Measurements from ENCODE around the gene EBF3. TPM values are rescaled to one million over a fixed set of nuclear protein-coding genes. Genes with fewer than 3 reads are reported as not detected.

The EBF3 gene
- total RNA-seq, 2 donors from 2014 or later: 0.44 to 2.0 TPM

- peaks cover 2% of the 10 kb centered on the region for H3K4me1 Mint-ChIP-seq
- WGBS, 2 experiments (ENCODE audit: insufficient coverage in 1 of 2, insufficient read length in 1 of 2): 92 to 93% methylated on average over 10 to 16 of the region's 16 CpGs
Measured at GRCh38 chr10:129935102-129935866, 28.8 kb downstream of the EBF3 start.

GRCh38 chr10:129934196-129934925 is 29.7 kb downstream of the EBF3 start:
- WGBS, 2 experiments (ENCODE audit: insufficient coverage in 1 of 2, insufficient read length in 1 of 2): 91 to 95% methylated on average over 6 to 12 of the region's 12 CpGs
- TF ChIP-seq CTCF (conservative IDR thresholded peaks at IDR 0.05): no peak

More at GRCh38 chr10:129935102-129935866, 28.8 kb downstream of the EBF3 start:
- H3K27me3 ChIP-seq (ENCODE audit: control insufficient read depth, insufficient read depth, low read length, poor library complexity, severe bottlenecking): no peaks in the 10 kb centered on the region
- no peak for TF ChIP-seq CTCF (conservative IDR thresholded peaks at IDR 0.05)
- H3K4me3 Mint-ChIP-seq: no peak overlapping the region
- H3K27me3 Mint-ChIP-seq (ENCODE audit: insufficient read depth): peaks cover 10% of the 10 kb centered on the region
- H3K36me3 ChIP-seq (ENCODE audit: control insufficient read depth, insufficient read depth, low read length): no peaks in the 10 kb centered on the region
- no peak overlapping the region for H3K27ac Mint-ChIP-seq
- DNase-seq: no peak
- no peaks in the 10 kb centered on the region for H3K36me3 Mint-ChIP-seq (ENCODE audit: low read depth)
- H3K9me3 ChIP-seq (ENCODE audit: control insufficient read depth, low read length): no peaks in the 10 kb centered on the region
- no peak overlapping the region for H3K4me3 ChIP-seq (ENCODE audit: low read length)
- no peak overlapping the region for H3K9ac ChIP-seq (ENCODE audit: extremely low read depth, low read length, poor library complexity, severe bottlenecking)
- peak overlapping the region; percentile 47 for H3K27ac ChIP-seq (ENCODE audit: low read depth, low read length)
- H3K9me3 Mint-ChIP-seq: no peaks in the 10 kb centered on the region
- no peaks in the 10 kb centered on the region for H3K4me1 ChIP-seq (ENCODE audit: control insufficient read depth, insufficient read depth, low read length)

DNA sequence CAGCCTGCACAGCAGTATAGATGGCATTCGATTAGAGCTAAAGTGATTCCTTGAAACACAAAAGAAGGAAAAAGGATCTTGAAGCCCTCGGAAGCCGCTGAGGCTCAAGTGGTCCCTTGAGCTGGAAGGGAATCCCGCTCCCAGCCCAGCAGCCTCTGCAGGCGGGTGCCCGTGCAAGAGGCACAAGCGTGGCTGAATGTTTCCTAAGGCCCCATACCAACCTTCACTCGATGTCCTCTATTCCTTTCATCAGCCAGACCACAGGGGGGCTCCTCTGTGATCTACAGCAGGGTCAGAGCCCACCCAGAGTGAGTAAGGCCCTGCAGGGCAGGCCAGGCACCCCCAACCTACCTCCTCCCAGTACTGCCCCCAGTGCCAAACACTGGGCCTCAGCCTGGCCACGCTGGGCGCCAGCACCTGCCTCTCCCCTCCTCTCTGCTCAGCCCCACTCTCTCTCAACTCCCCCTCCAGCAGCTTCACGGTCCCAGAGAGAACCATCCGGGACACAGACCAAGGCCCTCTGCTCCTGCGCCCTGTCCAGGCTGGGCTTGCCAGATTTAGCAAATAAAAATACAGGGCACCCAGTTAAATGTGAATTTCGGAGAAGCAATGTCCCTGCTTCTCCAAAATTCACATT is 30.5 kb downstream of the EBF3 start:
- Histone ChIP-seq H3K27me3 (ENCODE audit: control insufficient read depth, insufficient read depth, low read length, poor library complexity, severe bottlenecking) (no peaks in the 10 kb centered on the region), H3K4me1 (ENCODE audit: control insufficient read depth, insufficient read depth, low read length) (no peaks in the 10 kb centered on the region), H3K4me3 (ENCODE audit: low read length) (no peak overlapping the region), H3K36me3 (ENCODE audit: control insufficient read depth, insufficient read depth, low read length) (no peaks in the 10 kb centered on the region), H3K27ac (ENCODE audit: low read depth, low read length) (no peak overlapping the region), H3K9ac (ENCODE audit: extremely low read depth, low read length, poor library complexity, severe bottlenecking) (no peak overlapping the region), H3K9me3 (ENCODE audit: control insufficient read depth, low read length) (no peaks in the 10 kb centered on the region)
- H3K36me3 Mint-ChIP-seq (ENCODE audit: low read depth): no peaks in the 10 kb centered on the region
- H3K4me1 Mint-ChIP-seq: peaks cover 5% of the 10 kb centered on the region
- no peak for TF ChIP-seq CTCF (conservative IDR thresholded peaks at IDR 0.05)
- 87 to 91% methylated on average over 8 to 14 of the region's 14 CpGs for WGBS, 2 experiments (ENCODE audit: insufficient coverage in 1 of 2, insufficient read length in 1 of 2)
- no peak overlapping the region for H3K27ac Mint-ChIP-seq
- peaks cover 3% of the 10 kb centered on the region for H3K27me3 Mint-ChIP-seq (ENCODE audit: insufficient read depth)
- no peaks in the 10 kb centered on the region for H3K9me3 Mint-ChIP-seq
- no peak overlapping the region for H3K4me3 Mint-ChIP-seq
- no peak for DNase-seq

More at GRCh38 chr10:129934196-129934925, 29.7 kb downstream of the EBF3 start:
- no peak overlapping the region for H3K4me3 ChIP-seq (ENCODE audit: low read length)
- Mint-ChIP-seq H3K4me3 (no peak overlapping the region), H3K27me3 (ENCODE audit: insufficient read depth) (peaks cover 5% of the 10 kb centered on the region), H3K27ac (no peak overlapping the region), H3K4me1 (peaks cover 2% of the 10 kb centered on the region), H3K36me3 (ENCODE audit: low read depth) (no peaks in the 10 kb centered on the region), H3K9me3 (no peaks in the 10 kb centered on the region)
- H3K27ac ChIP-seq (ENCODE audit: low read depth, low read length): no peak overlapping the region
- no peak for DNase-seq
- no peak overlapping the region for H3K9ac ChIP-seq (ENCODE audit: extremely low read depth, low read length, poor library complexity, severe bottlenecking)
- H3K36me3 ChIP-seq (ENCODE audit: control insufficient read depth, insufficient read depth, low read length): no peaks in the 10 kb centered on the region
- H3K27me3 ChIP-seq (ENCODE audit: control insufficient read depth, insufficient read depth, low read length, poor library complexity, severe bottlenecking): no peaks in the 10 kb centered on the region
- H3K9me3 ChIP-seq (ENCODE audit: control insufficient read depth, low read length): no peaks in the 10 kb centered on the region
- H3K4me1 ChIP-seq (ENCODE audit: control insufficient read depth, insufficient read depth, low read length): no peaks in the 10 kb centered on the region
